GM12878 (cell line): ENCODE measurements around the gene C2orf66. TPM values are rescaled to one million over a fixed set of nuclear protein-coding genes. Genes with fewer than 3 reads are reported as not detected.

Experiments used
- ATAC-seq: fragments of 200-7000 bp; cut with Tn5 transposase; 3 replicates; pipeline ENCODE4 v1.9.1; 2020; ENCODE audit warnings: mild to moderate bottlenecking, moderate library complexity
- BruUV-seq: library from RNA; stranded (reverse); fragments of 400-500 nt; replicated peaks from 2 replicates; lab custom pipeline; 2021; lab: Mats Ljungman, UMichigan
- CTCF ChIA-PET: fragments of 300-600 bp; sonication (Branson Sonifier 250); formaldehyde crosslinking; extraction: SDS; loops from one replicate; lab custom pipeline; 2021; ENCODE audit warnings: inconsistent platforms; lab: Yijun Ruan, JAX
- POLR2A ChIA-PET: fragments of 350-600 bp; formaldehyde crosslinking; extraction: SDS; loops from one replicate; lab custom pipeline; 2021; ENCODE audit warnings: inconsistent platforms; lab: Charles Lee
- RAD21 ChIA-PET: fragments of 300-600 bp; sonication (Branson Sonifier 250); formaldehyde crosslinking; loops from one replicate; lab custom pipeline; 2023; ENCODE audit warnings: antibody characterized with exemption; ENCODE audit not compliant: unreplicated experiment; lab: Charles Lee
- SMC1A ChIA-PET: fragments of 300-600 bp; sonication (Branson Sonifier 250); formaldehyde crosslinking; loops from one replicate; lab custom pipeline; 2023; ENCODE audit not compliant: unreplicated experiment, uncharacterized antibody; lab: Charles Lee
- DNase-seq: peaks from one replicate; pipeline ENCODE4 v3.0.0-alpha.2; 2011; ENCODE audit warnings: low read depth, low spot score
- FAIRE-seq: peaks from 3 replicates; lab custom pipeline; 2011; peaks lifted over from hg19 to GRCh38; lab: Jason Lieb, UNC
- H2AFZ ChIP-seq: 2 replicates; pipeline ENCODE4 v1.6.0; 2011; ENCODE audit warnings: low read depth, low read length, control low read depth; ENCODE audit not compliant: control insufficient read depth
- H3K27ac ChIP-seq: 2 replicates; pipeline ENCODE4 v1.5.1; 2011; ENCODE audit warnings: control low read depth; ENCODE audit not compliant: control insufficient read depth, insufficient read depth
- H3K27me3 ChIP-seq, 2 experiments: replicated peaks in 1 of 2; 2 replicates each; pipeline versions ENCODE4 v1.6.0 to v1.6.1; 2011; ENCODE audit warnings: low read length in 1 of 2; ENCODE audit not compliant: control insufficient read depth in 2 of 2, insufficient read depth in 2 of 2
- H3K36me3 ChIP-seq, 2 experiments: 2 replicates each; pipeline ENCODE4 v1.5.1; 2011; ENCODE audit warnings: low read length in 1 of 2; ENCODE audit not compliant: control insufficient read depth in 2 of 2, insufficient read depth in 2 of 2
- H3K4me1 ChIP-seq: 2 replicates; pipeline ENCODE4 v1.6.1; 2011; ENCODE audit warnings: mild to moderate bottlenecking, low read length, moderate library complexity, mixed read lengths; ENCODE audit not compliant: control insufficient read depth, insufficient read depth
- H3K4me2 ChIP-seq: 2 replicates; pipeline ENCODE4 v1.6.0; 2011; ENCODE audit warnings: control low read depth; ENCODE audit not compliant: control insufficient read depth, insufficient read depth
- H3K4me3 ChIP-seq: fragments of 200-600 bp; sonication (generic); 2 replicates; pipeline ENCODE4 v1.5.1; 2016
- H3K79me2 ChIP-seq: 2 replicates; pipeline ENCODE4 v1.6.0; 2011; ENCODE audit warnings: low read length; ENCODE audit not compliant: control insufficient read depth, insufficient read depth
- H3K9ac ChIP-seq: 2 replicates; pipeline ENCODE4 v1.8.0; 2011; ENCODE audit warnings: low read length, control low read depth, mixed read lengths; ENCODE audit not compliant: control insufficient read depth, insufficient read depth
- H3K9me3 ChIP-seq: replicated peaks from 3 replicates; pipeline ENCODE4 v1.5.1; 2011; ENCODE audit warnings: mild to moderate bottlenecking, low read length; ENCODE audit not compliant: control insufficient read depth, insufficient read depth
- H4K20me1 ChIP-seq: 2 replicates; pipeline ENCODE4 v1.6.0; 2011; ENCODE audit not compliant: control insufficient read depth, insufficient read depth
- ATF2 ChIP-seq: IDR thresholded peaks from 2 replicates; pipeline ENCODE4 v1.6.1; 2012; ENCODE audit warnings: low read length, inconsistent platforms
- FOXM1 ChIP-seq: IDR thresholded peaks from 2 replicates; pipeline ENCODE4 v1.6.1; 2012; ENCODE audit warnings: low read depth, mild to moderate bottlenecking, inconsistent platforms, low read length, moderate library complexity
- SMAD1 ChIP-seq: fragments of 450-650 bp; IDR thresholded peaks from 2 replicates; pipeline ENCODE4 v1.6.1; 2018; ENCODE audit warnings: mild to moderate bottlenecking, low read depth; ENCODE audit not compliant: partially characterized antibody
- ZBTB40 ChIP-seq: fragments of 450-650 bp; IDR thresholded peaks from 2 replicates; pipeline ENCODE4 v1.6.1; 2016; ENCODE audit warnings: mild to moderate bottlenecking, moderate library complexity, borderline replicate concordance
- WGBS: methylation state at CpG from one replicate; pipeline ENCODE4 v1.1.6; 2016; ENCODE audit warnings: low lambda C conversion rate; ENCODE audit not compliant: insufficient replicate concordance, insufficient coverage; ENCODE audit errors: missing lambda C conversion rate; 5-methylcytosine and 5-hydroxymethylcytosine counted together
- in situ Hi-C: fragments of 300-500 bp; cut with MboI; formaldehyde crosslinking; loops from 9 replicates; pipeline ENCODE4 v1.14.3; 2018; ENCODE audit warnings: mixed read lengths
- intact Hi-C: fragments of 100-400 bp; cut with micrococcal nuclease; formaldehyde crosslinking; loops from one replicate; pipeline ENCODE4 v1.14.2; 2022; ENCODE audit not compliant: unreplicated experiment
- polyA plus RNA-seq, 11 experiments: library from polyadenylated mRNA; depleted of rRNA in 4 of 11; unstranded in 6 of 11; stranded (reverse) in 5 of 11; fragments of >200 nt; fragmentation: Nextera tagmentation in 4 of 11; fragmentation: Illumina TruSeq in 1 of 11; extraction: Ambion mirVana in 4 of 11; extraction: Trizol in 1 of 11; gene quantifications; 1 replicate in 1 of 11; 2 replicates in 10 of 11; pipeline versions ENCODE4 v1.2.1 to v1.2.3, GENCODE V29; 2011 to 2016; ENCODE audit warnings: inconsistent platforms in 2 of 11, missing spikeins in 2 of 11, low read depth in 1 of 11
- total RNA-seq, 4 experiments: library from RNA; depleted of rRNA in 3 of 4; stranded (reverse); fragments of >200 nt in 3 of 4; fragmentation: Illumina TruSeq in 1 of 4; extraction: Trizol in 1 of 4; gene quantifications; 2 replicates each; pipeline versions ENCODE4 v1.2.1 to v1.2.3, GENCODE V29; 2013 to 2021

The C2orf66 gene
- total and polyA plus RNA-seq, 10 of the 15 experiments (the other 5 are each of a cell fraction or from before 2014, with no cell fraction given) = 0.04 to 0.10 (median 0.07) TPM; not detected in 7

- Histone ChIP-seq H2AFZ (peak overlapping the region; percentile 89), H3K4me1 (no peaks in the 10 kb centered on the region; the same call in 1 of the 2 replicates), H3K9ac (peak overlapping the region; percentile 91), H4K20me1 (no peaks in the 10 kb centered on the region), H3K9me3 (no peaks in the 10 kb centered on the region), H3K79me2 (peaks cover 18% of the 10 kb centered on the region), H3K4me3 (peak overlapping the region; percentile 82), H3K27ac (peak overlapping the region; percentile 76), H3K36me3 (0 out of 4 replicates have a peak, but pooled peaks cover 0 to 10% of the 10 kb centered on the region in 2 experiments), H3K4me2 (peak overlapping the region; percentile 64), H3K27me3 (no peaks in the 10 kb centered on the region)
- in situ Hi-C loops (loop anchor here (25.0 kb wide), 1 partner anchor 588 kb away; no protein-coding TSS in a partner anchor), intact Hi-C loops (loop anchor here (5.0 kb wide), 1 partner anchor 128 kb away; the partner anchor contains the start of gene PGAP1)
- CTCF ChIA-PET = interaction anchor here (0.7 to 1.8 kb wide), 5 partner anchors 9 to 501 kb away, joined by 3 to 6 read pairs (median 4); no protein-coding TSS in a partner anchor
- WGBS = 16% methylated on average over 10 of the region's 10 CpGs
- no peak for FAIRE-seq
- DNase-seq = no peak
- TSS peak; percentile 86 for BruUV-seq
- TF ChIP-seq FOXM1 = no peak
- no peak for TF ChIP-seq SMAD1
- no peak for TF ChIP-seq ZBTB40
- no peak for TF ChIP-seq ATF2
- POLR2A ChIA-PET = interaction anchor here (0.6 to 1.5 kb wide), 8 partner anchors 18 to 1084 kb away, joined by 3 to 10 read pairs (median 3); partner anchors contain the start of gene PGAP1
- peak; percentile 21 for ATAC-seq
- RAD21 ChIA-PET = interaction anchor here (2.6 kb wide), 1 partner anchor 127 kb away, joined by 12 read pairs; the partner anchor contains the start of gene PGAP1
- SMC1A ChIA-PET = interaction anchor here (0.7 to 4.5 kb wide), 10 partner anchors 8 to 482 kb away, joined by 3 to 22 read pairs (median 4); partner anchors contain the start of genes C2orf66 and CCDC150
Measured at GRCh38 chr2:196798980-196799379, 10.2 kb downstream of the C2orf66 start.
